Stimulated activated CD8-positive, alpha-beta memory T cell treated with anti-CD3 and anti-CD28 coated beads, Interleukin-15, amount 100 ng/mL, for 1 hour (primary cell): Measurements from ENCODE around the gene ILF3.

Experiments used
- DNase-seq: peaks from one replicate; pipeline ENCODE4 v3.0.0-alpha.2; 2020; ENCODE audit warnings: low read depth

The ILF3 gene

GRCh38 chr19:10730932-10731331, 76.8 kb downstream of the ILF3 start:
- DNase-seq, result no peak

GRCh38 chr19:10735741-10736140, 81.6 kb downstream of the ILF3 start:
- no peak for DNase-seq

GRCh38 chr19:10736189-10736588, 82.0 kb downstream of the ILF3 start:
- no peak for DNase-seq

GRCh38 chr19:10736916-10737551, 82.9 kb downstream of the ILF3 start:
- DNase-seq, result no peak

GRCh38 chr19:10737722-10738121, 83.6 kb downstream of the ILF3 start:
- DNase-seq, result no peak

- DNase-seq, result no peak
Measured at GRCh38 chr19:10740798-10741197, 86.7 kb downstream of the ILF3 start.
